ENCODE results near the gene MDFI. TPM values are rescaled to one million over a fixed set of nuclear protein-coding genes. Genes with fewer than 3 reads are reported as not detected.

MDFI gene
- total and polyA plus RNA-seq, 8 donors, result 25.9 to 139 (median 108) TPM

- Histone ChIP-seq H3K4me1 (peaks cover 20 to 41% of the 10 kb centered on the region in 2 donors), H3K9me3 (no peaks in the 10 kb centered on the region), H3K27me3 (no peaks in the 10 kb centered on the region), H3K4me3 (no peak overlapping the region), H3K27ac (no peak overlapping the region), H3K36me3 (peaks cover 0 to 23% of the 10 kb centered on the region in 2 donors)
- no peak for TF ChIP-seq CTCF (IDR thresholded peaks at IDR 0.05)
- ATAC-seq (no peak), DNase-seq (no peak)
- intact Hi-C loops (cut with DNase I), result no loop called here
Observed at GRCh38 chr6:41702771-41703494, 64.7 kb downstream of the MDFI start.

Small RNA genes within 50 kb of the gene (microRNA-seq; reads per million reads assigned to microRNA genes)
- gene MIR4641, result 0.17 to 0.55 reads per million in 2 donors

Other genes with a start within 250 kb of the MDFI start
- 10 to 100 TPM; 26.9 to 33.7 TPM for gene FOXP4, start 92.1 kb upstream of the MDFI start, total RNA-seq
- 10 to 100 TPM; 52.4 to 77.9 (median 64.6) TPM for gene FOXP4, start 92.1 kb upstream of the MDFI start, polyA plus RNA-seq (ENCODE audit: insufficient read length in 6 of 6)
- 10 to 100 TPM; 22.0 to 37.0 TPM for gene TFEB, start 97.1 kb downstream of the MDFI start, total RNA-seq
- 10 to 100 TPM in 2 of 6 donors, 1 to 10 TPM in 4; 7.6 to 12.9 (median 9.1) TPM for gene TFEB, start 97.1 kb downstream of the MDFI start, polyA plus RNA-seq (ENCODE audit: insufficient read length in 6 of 6)
- gene PGC, start 108.9 kb downstream of the MDFI start, total RNA-seq, result 100 to 1,000 TPM; 175 to 266 TPM
- gene PGC, start 108.9 kb downstream of the MDFI start, polyA plus RNA-seq (ENCODE audit: insufficient read length in 6 of 6), result 1 to 10 TPM; 5.4 to 9.9 (median 7.4) TPM
- 1 to 10 TPM; 5.3 to 5.7 TPM for gene FRS3, start 141.4 kb downstream of the MDFI start, total RNA-seq
- 10 to 100 TPM in 2 of 6 donors, 1 to 10 TPM in 4; 8.0 to 10.9 (median 9.8) TPM for gene FRS3, start 141.4 kb downstream of the MDFI start, polyA plus RNA-seq (ENCODE audit: insufficient read length in 6 of 6)
- 10 to 100 TPM in 1 of 2 donors, 1 to 10 TPM in 1; 7.9 to 13.1 TPM for gene PRICKLE4, start 142.3 kb downstream of the MDFI start, total RNA-seq
- gene PRICKLE4, start 142.3 kb downstream of the MDFI start, polyA plus RNA-seq (ENCODE audit: insufficient read length in 6 of 6), result 10 to 100 TPM in 3 of 6 donors, 1 to 10 TPM in 3; 4.5 to 13.7 (median 10.3) TPM
- 100 to 1,000 TPM; 169 to 176 TPM for gene TOMM6, start 149.2 kb downstream of the MDFI start, total RNA-seq
- 100 to 1,000 TPM; 176 to 203 (median 196) TPM for gene TOMM6, start 149.2 kb downstream of the MDFI start, polyA plus RNA-seq (ENCODE audit: insufficient read length in 6 of 6)

All from left lung (tissue), 10 donors.